ENCODE results near the gene TAF12.
"Not testable (repeated sequence)": the region's sequence is repeated elsewhere in the genome, so short reads cannot be mapped to it uniquely, and the experiment has no call there.

TAF12 gene

GRCh38 chr1:28631713-28632112 lies 11.2 kb downstream of the TAF12 start:
- Histone ChIP-seq H3K36me3 (peaks cover 0 to 19% (median 8%) of the 10 kb centered on the region in 11 experiments; a peak in 3 of 22 replicates), H3K4me2 (no peak overlapping the region), H3K27ac (no peak overlapping the region), H3K9me3 (replicated peaks in 1 of 11) (no peaks in the 10 kb centered on the region; a peak in 1 of 22 replicates), H3K27me3 (no peaks in the 10 kb centered on the region), H3K4me1 (peaks cover 0 to 11% (median 5%) of the 10 kb centered on the region in 10 experiments; a peak in 9 of 20 replicates), H3K9ac (no peak overlapping the region), H3K4me3 (no peak overlapping the region), H4K20me1 (peaks cover 0 to 21% (median 0%) of the 10 kb centered on the region in 11 experiments; a peak in 4 of 22 replicates)
- no peak for TF ChIP-seq Cebpa-rat (IDR thresholded peaks at IDR 0.05)

DNA sequence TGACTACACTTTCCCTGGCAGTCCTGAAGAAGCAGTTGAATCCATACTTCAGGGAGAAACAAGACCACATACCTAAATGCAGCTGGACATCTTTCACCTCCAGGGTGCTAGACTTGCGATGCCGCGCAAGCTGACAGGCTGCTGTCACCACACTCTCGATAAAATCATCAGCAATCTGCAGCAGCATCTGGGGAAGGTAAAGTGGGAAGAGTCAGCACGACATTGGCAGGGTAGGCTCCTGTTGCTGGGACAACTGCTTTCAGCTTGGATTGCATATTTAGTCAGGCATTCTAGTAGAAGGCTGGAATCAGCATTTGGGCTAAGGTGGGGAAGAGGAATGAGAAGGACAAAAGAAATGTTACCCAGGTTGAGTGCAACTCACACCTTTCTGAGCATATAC lies 29.7 kb downstream of the TAF12 start:
- peaks cover 0 to 14% (median 11%) of the 10 kb centered on the region in 10 experiments; a peak in 18 of 20 replicates for H3K4me1 ChIP-seq
- no peak overlapping the region for H3K4me3 ChIP-seq
- H3K9ac ChIP-seq: no peak overlapping the region
- peaks cover 72 to 99% (median 94%) of the 10 kb centered on the region in 11 experiments for H3K36me3 ChIP-seq
- no peak for TF ChIP-seq Cebpa-rat (IDR thresholded peaks at IDR 0.05)
- H3K27ac ChIP-seq: no peak overlapping the region
- H3K4me2 ChIP-seq: no peak overlapping the region
- no peaks in the 10 kb centered on the region; a peak in 1 of 22 replicates for H4K20me1 ChIP-seq
- no peaks in the 10 kb centered on the region for H3K27me3 ChIP-seq
- no peaks in the 10 kb centered on the region for H3K9me3 ChIP-seq (replicated peaks in 1 of 11)

GRCh38 chr1:28606771-28607170 lies 36.1 kb downstream of the TAF12 start:
- Histone ChIP-seq H3K27me3 (no peaks in the 10 kb centered on the region), H3K4me2 (no peak overlapping the region), H3K4me1 (peaks cover 0 to 36% (median 25%) of the 10 kb centered on the region in 10 experiments; a peak in 16 of 20 replicates), H3K36me3 (peaks cover 57 to 96% (median 88%) of the 10 kb centered on the region in 11 experiments), H3K9me3 (replicated peaks in 1 of 11) (no peaks in the 10 kb centered on the region), H4K20me1 (no peaks in the 10 kb centered on the region; a peak in 1 of 22 replicates), H3K9ac (0 out of 22 replicates have a peak overlapping the region, but pooled peaks of 1 of the 11 experiments have one; percentile 5), H3K4me3 (no peak overlapping the region), H3K27ac (no peak overlapping the region)
- TF ChIP-seq Cebpa-rat (IDR thresholded peaks at IDR 0.05): no peak

GRCh38 chr1:28604962-28605361 lies 37.9 kb downstream of the TAF12 start:
- Histone ChIP-seq H3K9ac (peak overlapping the region in 6 of 11 experiments; percentile 6 to 19 (median 12); a peak in 6 of 22 replicates), H3K4me2 (peak overlapping the region in 8 of 11 experiments; percentile 30 to 74 (median 59); a peak in 16 of 22 replicates), H4K20me1 (no peaks in the 10 kb centered on the region; a peak in 1 of 22 replicates), H3K36me3 (peaks cover 62 to 94% (median 87%) of the 10 kb centered on the region in 11 experiments), H3K27me3 (no peaks in the 10 kb centered on the region), H3K4me1 (peaks cover 0 to 27% (median 19%) of the 10 kb centered on the region in 10 experiments; a peak in 16 of 20 replicates), H3K9me3 (replicated peaks in 1 of 11) (no peaks in the 10 kb centered on the region), H3K4me3 (no peak overlapping the region), H3K27ac (peak overlapping the region in 2 of 11 experiments; percentile 3 to 7; a peak in 1 of 22 replicates)
- TF ChIP-seq Cebpa-rat (IDR thresholded peaks at IDR 0.05): no peak

DNA sequence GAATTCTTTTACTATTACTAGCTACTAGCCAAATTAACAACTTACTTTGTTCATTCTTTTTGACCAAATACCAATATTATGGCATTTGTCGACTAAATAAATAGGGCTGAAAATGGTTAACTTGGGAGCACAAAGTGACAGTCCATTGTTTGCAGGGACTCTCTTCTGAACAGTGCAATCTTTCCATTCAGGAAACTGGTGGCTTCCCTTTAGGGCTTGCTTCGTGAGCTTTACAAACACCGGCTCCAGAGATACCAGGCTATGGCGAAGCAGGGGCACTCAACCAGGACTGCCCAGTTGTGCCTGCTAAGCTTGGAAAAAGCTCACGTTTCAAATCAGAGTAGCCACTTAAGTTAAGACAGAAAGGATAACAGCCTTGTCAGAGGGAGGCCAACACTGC lies 38.5 kb downstream of the TAF12 start:
- Histone ChIP-seq H3K4me1 (peaks cover 0 to 27% (median 19%) of the 10 kb centered on the region in 10 experiments; a peak in 16 of 20 replicates), H3K9ac (peak overlapping the region in 6 of 11 experiments; percentile 8 to 21 (median 12); a peak in 4 of 22 replicates), H3K4me3 (no peak overlapping the region), H3K27me3 (no peaks in the 10 kb centered on the region), H3K9me3 (replicated peaks in 1 of 11) (no peaks in the 10 kb centered on the region), H3K27ac (peak overlapping the region in 2 of 11 experiments; percentile 3 to 7; a peak in 2 of 22 replicates), H4K20me1 (no peaks in the 10 kb centered on the region; a peak in 1 of 22 replicates), H3K36me3 (peaks cover 57 to 88% (median 81%) of the 10 kb centered on the region in 11 experiments), H3K4me2 (peak overlapping the region in 8 of 11 experiments; percentile 30 to 74 (median 59); a peak in 16 of 22 replicates)
- TF ChIP-seq Cebpa-rat (IDR thresholded peaks at IDR 0.05): no peak

DNA sequence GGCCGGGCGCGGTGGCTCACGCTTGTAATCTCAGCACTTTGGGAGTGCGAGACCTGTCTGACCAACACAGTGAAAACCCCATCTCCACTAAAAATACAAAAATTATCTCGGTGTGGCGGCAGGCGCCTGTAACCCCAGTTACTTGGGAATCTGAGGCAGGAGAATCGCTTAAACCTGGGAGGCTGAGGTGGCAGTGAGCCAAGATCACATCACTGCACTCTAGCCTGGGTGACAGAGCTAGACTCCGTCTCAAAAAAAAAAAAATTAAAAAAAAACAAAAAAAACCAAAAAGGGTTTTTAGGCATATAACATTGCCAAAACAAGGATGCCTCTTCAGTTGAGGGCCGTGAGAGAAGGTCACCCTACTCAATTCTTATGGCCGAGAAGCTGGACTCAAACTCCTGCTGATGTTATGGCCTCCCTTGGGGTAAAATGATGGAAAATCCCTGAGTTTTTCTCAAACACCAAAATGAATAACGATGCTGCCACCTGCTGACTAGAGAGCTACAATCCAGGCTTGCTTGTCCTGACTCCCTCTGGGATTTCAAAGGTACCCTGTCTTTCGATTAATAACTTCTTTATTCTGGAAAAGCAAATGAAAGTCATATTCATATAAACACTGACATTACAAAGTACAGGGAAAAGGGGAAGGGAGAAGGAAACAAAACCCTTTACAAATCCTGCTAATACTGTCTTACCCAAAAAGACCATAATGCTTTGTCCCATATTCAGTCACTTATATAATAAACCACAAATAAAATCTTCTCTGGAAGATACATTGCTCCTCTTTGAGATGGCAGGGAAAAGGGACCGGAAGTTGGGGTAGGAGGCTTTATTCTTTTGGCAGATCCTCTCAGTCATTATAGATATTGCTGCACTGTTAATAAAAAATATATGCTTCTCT lies 40.1 kb downstream of the TAF12 start:
- peaks cover 50 to 74% (median 67%) of the 10 kb centered on the region in 11 experiments for H3K36me3 ChIP-seq
- H3K4me1 ChIP-seq: peaks cover 0 to 27% (median 19%) of the 10 kb centered on the region in 10 experiments; a peak in 16 of 20 replicates
- no peaks in the 10 kb centered on the region for H3K9me3 ChIP-seq (replicated peaks in 1 of 11)
- peak overlapping the region in 2 of 11 experiments; percentile 18 to 41; a peak in 3 of 22 replicates for H3K9ac ChIP-seq
- H3K27me3 ChIP-seq: no peaks in the 10 kb centered on the region
- no peak overlapping the region for H3K27ac ChIP-seq
- no peak overlapping the region for H3K4me3 ChIP-seq
- H3K4me2 ChIP-seq: no peak overlapping the region
- no peak for TF ChIP-seq Cebpa-rat (IDR thresholded peaks at IDR 0.05)
- no peaks in the 10 kb centered on the region for H4K20me1 ChIP-seq

DNA sequence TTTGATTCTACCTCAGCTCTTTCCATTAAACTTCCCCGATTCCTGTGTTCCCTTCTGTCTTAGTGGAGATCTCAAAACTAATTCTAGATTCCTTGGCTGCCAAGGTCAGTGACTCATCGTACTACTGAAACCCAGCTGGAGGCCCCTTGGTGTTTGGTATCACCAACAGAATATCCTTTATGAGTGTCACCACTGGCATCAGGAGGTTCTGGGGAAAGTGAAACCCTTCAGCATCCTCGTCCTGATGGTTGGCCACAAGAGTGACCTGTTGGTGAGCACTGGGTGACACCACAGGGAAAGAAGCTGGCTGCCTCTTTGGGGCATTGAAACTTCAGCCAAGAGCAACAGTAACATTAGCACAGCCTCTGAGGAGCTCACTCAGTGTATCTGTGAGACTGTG lies 41.2 kb downstream of the TAF12 start:
- Histone ChIP-seq H3K9ac (peak overlapping the region in 6 of 11 experiments; percentile 4 to 41 (median 18); a peak in 3 of 22 replicates), H3K27me3 (no peaks in the 10 kb centered on the region), H3K4me1 (peaks cover 0 to 27% (median 19%) of the 10 kb centered on the region in 10 experiments; a peak in 16 of 20 replicates), H3K9me3 (replicated peaks in 1 of 11) (no peaks in the 10 kb centered on the region), H3K36me3 (peaks cover 39 to 63% (median 56%) of the 10 kb centered on the region in 11 experiments), H3K4me2 (no peak overlapping the region), H3K27ac (no peak overlapping the region), H3K4me3 (no peak overlapping the region), H4K20me1 (no peaks in the 10 kb centered on the region)
- TF ChIP-seq Cebpa-rat (IDR thresholded peaks at IDR 0.05): no peak

DNA sequence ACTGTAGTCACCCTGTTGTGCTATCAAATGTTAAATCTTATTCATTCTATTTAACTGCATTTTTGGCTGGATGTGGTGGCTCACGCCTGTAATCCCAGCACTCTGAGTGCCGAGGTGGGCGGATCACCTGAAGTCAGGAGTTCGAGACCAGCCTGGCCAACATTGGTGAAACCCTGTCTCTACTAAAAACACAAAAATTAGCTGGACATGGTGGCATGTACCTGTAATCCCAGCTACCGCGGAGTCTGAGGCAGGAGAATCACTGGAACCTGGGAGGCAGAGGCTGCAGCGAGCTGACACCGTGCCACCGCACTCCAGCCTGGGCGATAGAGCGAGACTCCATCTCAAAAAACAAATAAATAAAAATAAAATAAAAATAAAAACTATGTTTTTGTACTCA lies 46.6 kb downstream of the TAF12 start:
- H3K4me3 ChIP-seq; H3K9ac ChIP-seq; H3K4me2 ChIP-seq; H3K27ac ChIP-seq; H4K20me1 ChIP-seq; H3K9me3 ChIP-seq (replicated peaks in 1 of 11): not testable (repeated sequence)
- H3K27me3 ChIP-seq: peaks cover 12 to 29% (median 27%) of the 10 kb centered on the region in 11 experiments
- H3K36me3 ChIP-seq: peaks cover 0 to 31% (median 10%) of the 10 kb centered on the region in 11 experiments; a peak in 17 of 22 replicates
- peaks cover 4 to 26% (median 8%) of the 10 kb centered on the region in 10 experiments; a peak in 18 of 20 replicates for H3K4me1 ChIP-seq
